ENCODE results near the gene TUBA3C. TPM values are rescaled to one million over a fixed set of nuclear protein-coding genes. Genes with fewer than 3 reads are reported as not detected.

Gene TUBA3C
- total RNA-seq, 1 donor from 2014 or later = not detected

- H3K9me3 Mint-ChIP-seq = peaks cover 7% of the 10 kb centered on the region
Observed at GRCh38 chr13:19154843-19155242, 26.8 kb downstream of the TUBA3C start.

GRCh38 chr13:19153782-19154450, 27.7 kb downstream of the TUBA3C start:
- Mint-ChIP-seq H3K4me1 (ENCODE audit: unreplicated experiment) (no peaks in the 10 kb centered on the region), H3K9me3 (peaks cover 7% of the 10 kb centered on the region), H3K4me3 (no peak overlapping the region), H3K36me3 (no peaks in the 10 kb centered on the region), H3K27me3 (no peaks in the 10 kb centered on the region), H3K27ac (no peak overlapping the region)
- no peak for DNase-seq (ENCODE audit: extremely low spot score, unreplicated experiment)
- no peak for TF ChIP-seq CTCF (conservative IDR thresholded peaks at IDR 0.05)

More at GRCh38 chr13:19154843-19155242, 26.8 kb downstream of the TUBA3C start:
- H3K36me3 Mint-ChIP-seq = no peaks in the 10 kb centered on the region
- H3K4me1 Mint-ChIP-seq (ENCODE audit: unreplicated experiment) = no peaks in the 10 kb centered on the region
- H3K4me3 Mint-ChIP-seq = no peak overlapping the region
- no peaks in the 10 kb centered on the region for H3K27me3 Mint-ChIP-seq
- no peak for TF ChIP-seq CTCF (conservative IDR thresholded peaks at IDR 0.05)
- no peak for DNase-seq (ENCODE audit: extremely low spot score, unreplicated experiment)
- no peak overlapping the region for H3K27ac Mint-ChIP-seq

GRCh38 chr13:19152403-19152802, 29.2 kb downstream of the TUBA3C start:
- H3K9me3 Mint-ChIP-seq = peaks cover 9% of the 10 kb centered on the region
- H3K36me3 Mint-ChIP-seq = no peaks in the 10 kb centered on the region
- H3K4me1 Mint-ChIP-seq (ENCODE audit: unreplicated experiment) = no peaks in the 10 kb centered on the region
- no peak for TF ChIP-seq CTCF (conservative IDR thresholded peaks at IDR 0.05)
- no peak overlapping the region for H3K4me3 Mint-ChIP-seq
- no peak overlapping the region for H3K27ac Mint-ChIP-seq
- no peaks in the 10 kb centered on the region for H3K27me3 Mint-ChIP-seq
- DNase-seq (ENCODE audit: extremely low spot score, unreplicated experiment) = no peak

- Mint-ChIP-seq H3K4me3 (no peak overlapping the region), H3K36me3 (no peaks in the 10 kb centered on the region), H3K4me1 (ENCODE audit: unreplicated experiment) (no peaks in the 10 kb centered on the region), H3K27ac (no peak overlapping the region), H3K9me3 (peaks cover 9% of the 10 kb centered on the region), H3K27me3 (no peaks in the 10 kb centered on the region)
- DNase-seq (ENCODE audit: extremely low spot score, unreplicated experiment) = no peak
- no peak for TF ChIP-seq CTCF (conservative IDR thresholded peaks at IDR 0.05)
Observed at GRCh38 chr13:19151581-19152263, 29.9 kb downstream of the TUBA3C start.

GRCh38 chr13:19150712-19151228, 30.9 kb downstream of the TUBA3C start:
- no peaks in the 10 kb centered on the region for H3K27me3 Mint-ChIP-seq
- H3K4me1 Mint-ChIP-seq (ENCODE audit: unreplicated experiment) = no peaks in the 10 kb centered on the region
- no peak for DNase-seq (ENCODE audit: extremely low spot score, unreplicated experiment)
- no peak overlapping the region for H3K4me3 Mint-ChIP-seq
- H3K27ac Mint-ChIP-seq = no peak overlapping the region
- H3K36me3 Mint-ChIP-seq = no peaks in the 10 kb centered on the region
- H3K9me3 Mint-ChIP-seq = peaks cover 9% of the 10 kb centered on the region
- TF ChIP-seq CTCF (conservative IDR thresholded peaks at IDR 0.05) = no peak
